ENCODE measurements around the gene POU2AF1.
"Not testable (repeated sequence)": the region's sequence is repeated elsewhere in the genome, so short reads cannot be mapped to it uniquely, and the experiment has no call there.

Gene POU2AF1

GRCh38 chr11:111408789-111409727 is 30.0 kb upstream of the POU2AF1 start:
- DNase-seq: peak; percentile 72

GRCh38 chr11:111407652-111408051 is 28.6 kb upstream of the POU2AF1 start:
- DNase-seq: no peak

GRCh38 chr11:111406589-111406988 is 27.5 kb upstream of the POU2AF1 start:
- DNase-seq: no peak

GRCh38 chr11:111406091-111406490 is 27.0 kb upstream of the POU2AF1 start:
- peak; percentile 43 for DNase-seq

GRCh38 chr11:111405551-111405950 is 26.5 kb upstream of the POU2AF1 start:
- no peak for DNase-seq

GRCh38 chr11:111403051-111403726 is 24.1 kb upstream of the POU2AF1 start:
- DNase-seq: peak; percentile 93

GRCh38 chr11:111402411-111402810 is 23.3 kb upstream of the POU2AF1 start:
- DNase-seq: peak; percentile 94

GRCh38 chr11:111401957-111402356 is 22.9 kb upstream of the POU2AF1 start:
- not testable (repeated sequence) for DNase-seq

- no peak for DNase-seq
Measured at GRCh38 chr11:111400595-111400994, 21.5 kb upstream of the POU2AF1 start.

- DNase-seq: peak; percentile 62
Measured at GRCh38 chr11:111399187-111400031, 20.3 kb upstream of the POU2AF1 start.

GRCh38 chr11:111397034-111397433 is 18.0 kb upstream of the POU2AF1 start:
- no peak for DNase-seq

- no peak for DNase-seq
Measured at GRCh38 chr11:111395749-111396148, 16.7 kb upstream of the POU2AF1 start.

- peak; percentile 81 for DNase-seq
Measured at GRCh38 chr11:111395081-111395480, 16.0 kb upstream of the POU2AF1 start.

GRCh38 chr11:111394147-111394546 is 15.1 kb upstream of the POU2AF1 start:
- not testable (repeated sequence) for DNase-seq

GRCh38 chr11:111393585-111393984 is 14.5 kb upstream of the POU2AF1 start:
- no peak for DNase-seq

- DNase-seq: no peak
Measured at GRCh38 chr11:111393096-111393495, 14.0 kb upstream of the POU2AF1 start.

- DNase-seq: no peak
Measured at GRCh38 chr11:111392552-111392951, 13.5 kb upstream of the POU2AF1 start.

- no peak for DNase-seq
Measured at GRCh38 chr11:111391328-111392124, 12.5 kb upstream of the POU2AF1 start.

- DNase-seq: no peak
Measured at GRCh38 chr11:111388842-111389241, 9.8 kb upstream of the POU2AF1 start.

GRCh38 chr11:111388420-111388819 is 9.3 kb upstream of the POU2AF1 start:
- no peak for DNase-seq

GRCh38 chr11:111387363-111387762 is 8.3 kb upstream of the POU2AF1 start:
- DNase-seq: peak; percentile 96

GRCh38 chr11:111386611-111387150 is 7.6 kb upstream of the POU2AF1 start:
- no peak for DNase-seq

Measured in NCI-H69 (cell line).